GM12878 (cell line): ENCODE data around the gene SUN5. TPM values are rescaled to one million over a fixed set of nuclear protein-coding genes. Genes with fewer than 3 reads are reported as not detected.

Experiments
- ATAC-seq: fragments of 200-7000 bp; cut with Tn5 transposase; 3 replicates; pipeline ENCODE4 v1.9.1; 2020; ENCODE audit warnings: mild to moderate bottlenecking, moderate library complexity
- BruUV-seq: library from RNA; stranded (reverse); fragments of 400-500 nt; replicated peaks from 2 replicates; lab custom pipeline; 2021; lab: Mats Ljungman, UMichigan
- CTCF ChIA-PET: fragments of 300-600 bp; sonication (Branson Sonifier 250); formaldehyde crosslinking; extraction: SDS; loops from one replicate; lab custom pipeline; 2021; ENCODE audit warnings: inconsistent platforms; lab: Yijun Ruan, JAX
- POLR2A ChIA-PET: fragments of 350-600 bp; formaldehyde crosslinking; extraction: SDS; loops from one replicate; lab custom pipeline; 2021; ENCODE audit warnings: inconsistent platforms; lab: Charles Lee
- RAD21 ChIA-PET: fragments of 300-600 bp; sonication (Branson Sonifier 250); formaldehyde crosslinking; loops from one replicate; lab custom pipeline; 2023; ENCODE audit warnings: antibody characterized with exemption; ENCODE audit not compliant: unreplicated experiment; lab: Charles Lee
- SMC1A ChIA-PET: fragments of 300-600 bp; sonication (Branson Sonifier 250); formaldehyde crosslinking; loops from one replicate; lab custom pipeline; 2023; ENCODE audit not compliant: unreplicated experiment, uncharacterized antibody; lab: Charles Lee
- DNase-seq: peaks from one replicate; pipeline ENCODE4 v3.0.0-alpha.2; 2011; ENCODE audit warnings: low read depth, low spot score
- FAIRE-seq: peaks from 3 replicates; lab custom pipeline; 2011; peaks lifted over from hg19 to GRCh38; lab: Jason Lieb, UNC
- H2AFZ ChIP-seq: 2 replicates; pipeline ENCODE4 v1.6.0; 2011; ENCODE audit warnings: low read depth, low read length, control low read depth; ENCODE audit not compliant: control insufficient read depth
- H3K27ac ChIP-seq: 2 replicates; pipeline ENCODE4 v1.5.1; 2011; ENCODE audit warnings: control low read depth; ENCODE audit not compliant: control insufficient read depth, insufficient read depth
- H3K27me3 ChIP-seq, 2 experiments: replicated peaks in 1 of 2; 2 replicates each; pipeline versions ENCODE4 v1.6.0 to v1.6.1; 2011; ENCODE audit warnings: low read length in 1 of 2; ENCODE audit not compliant: control insufficient read depth in 2 of 2, insufficient read depth in 2 of 2
- H3K36me3 ChIP-seq, 2 experiments: 2 replicates each; pipeline ENCODE4 v1.5.1; 2011; ENCODE audit warnings: low read length in 1 of 2; ENCODE audit not compliant: control insufficient read depth in 2 of 2, insufficient read depth in 2 of 2
- H3K4me1 ChIP-seq: 2 replicates; pipeline ENCODE4 v1.6.1; 2011; ENCODE audit warnings: mild to moderate bottlenecking, low read length, moderate library complexity, mixed read lengths; ENCODE audit not compliant: control insufficient read depth, insufficient read depth
- H3K4me2 ChIP-seq: 2 replicates; pipeline ENCODE4 v1.6.0; 2011; ENCODE audit warnings: control low read depth; ENCODE audit not compliant: control insufficient read depth, insufficient read depth
- H3K4me3 ChIP-seq: fragments of 200-600 bp; sonication (generic); 2 replicates; pipeline ENCODE4 v1.5.1; 2016
- H3K79me2 ChIP-seq: 2 replicates; pipeline ENCODE4 v1.6.0; 2011; ENCODE audit warnings: low read length; ENCODE audit not compliant: control insufficient read depth, insufficient read depth
- H3K9ac ChIP-seq: 2 replicates; pipeline ENCODE4 v1.8.0; 2011; ENCODE audit warnings: low read length, control low read depth, mixed read lengths; ENCODE audit not compliant: control insufficient read depth, insufficient read depth
- H3K9me3 ChIP-seq: replicated peaks from 3 replicates; pipeline ENCODE4 v1.5.1; 2011; ENCODE audit warnings: mild to moderate bottlenecking, low read length; ENCODE audit not compliant: control insufficient read depth, insufficient read depth
- H4K20me1 ChIP-seq: 2 replicates; pipeline ENCODE4 v1.6.0; 2011; ENCODE audit not compliant: control insufficient read depth, insufficient read depth
- CTCF ChIP-seq, 3 experiments: IDR thresholded peaks in 2 of 3; conservative IDR thresholded peaks in 1 of 3; 2 replicates each; pipeline ENCODE4 v1.5.1; 2011; ENCODE audit warnings: low read depth in 3 of 3, low read length in 3 of 3, mild to moderate bottlenecking in 3 of 3, control low read depth in 2 of 3, moderate library complexity in 2 of 3, inconsistent platforms in 1 of 3, mixed read lengths in 1 of 3; ENCODE audit not compliant: control insufficient read depth in 2 of 3, insufficient read depth in 1 of 3; ENCODE audit errors: extremely low read depth in 1 of 3
- GATAD2B ChIP-seq: fragments of 450-650 bp; conservative IDR thresholded peaks from 2 replicates; pipeline ENCODE4 v1.6.1; 2017; ENCODE audit warnings: low read depth, mild to moderate bottlenecking, moderate library complexity
- PBX3 ChIP-seq: IDR thresholded peaks from 2 replicates; pipeline ENCODE4 v1.6.1; 2011; ENCODE audit warnings: mild to moderate bottlenecking, low read depth, low read length, moderate library complexity; ENCODE audit not compliant: insufficient replicate concordance
- WGBS: methylation state at CpG from one replicate; pipeline ENCODE4 v1.1.6; 2016; ENCODE audit warnings: low lambda C conversion rate; ENCODE audit not compliant: insufficient replicate concordance, insufficient coverage; ENCODE audit errors: missing lambda C conversion rate; 5-methylcytosine and 5-hydroxymethylcytosine counted together
- in situ Hi-C: fragments of 300-500 bp; cut with MboI; formaldehyde crosslinking; loops from 9 replicates; pipeline ENCODE4 v1.14.3; 2018; ENCODE audit warnings: mixed read lengths
- intact Hi-C: fragments of 100-400 bp; cut with micrococcal nuclease; formaldehyde crosslinking; loops from one replicate; pipeline ENCODE4 v1.14.2; 2022; ENCODE audit not compliant: unreplicated experiment
- polyA plus RNA-seq, 11 experiments: library from polyadenylated mRNA; depleted of rRNA in 4 of 11; unstranded in 6 of 11; stranded (reverse) in 5 of 11; fragments of >200 nt; fragmentation: Nextera tagmentation in 4 of 11; fragmentation: Illumina TruSeq in 1 of 11; extraction: Ambion mirVana in 4 of 11; extraction: Trizol in 1 of 11; gene quantifications; 1 replicate in 1 of 11; 2 replicates in 10 of 11; pipeline versions ENCODE4 v1.2.1 to v1.2.3, GENCODE V29; 2011 to 2016; ENCODE audit warnings: inconsistent platforms in 2 of 11, missing spikeins in 2 of 11, low read depth in 1 of 11
- total RNA-seq, 4 experiments: library from RNA; depleted of rRNA in 3 of 4; stranded (reverse); fragments of >200 nt in 3 of 4; fragmentation: Illumina TruSeq in 1 of 4; extraction: Trizol in 1 of 4; gene quantifications; 2 replicates each; pipeline versions ENCODE4 v1.2.1 to v1.2.3, GENCODE V29; 2013 to 2021
- TF ChIP-seq, protein P1 (sequence below): fragments of 150-350 bp; IDR thresholded peaks from 2 replicates; pipeline ENCODE4 v1.6.1; 2014; ENCODE audit warnings: mild to moderate bottlenecking, low read depth, low read length
- TF ChIP-seq, protein P2 (sequence below): fragments of 450-650 bp; IDR thresholded peaks from 2 replicates; pipeline ENCODE4 v1.6.1; 2016; ENCODE audit warnings: mild to moderate bottlenecking

SUN5 gene
- total and polyA plus RNA-seq, 10 of the 15 experiments (the other 5 are each of a cell fraction or from before 2014, with no cell fraction given) = not detected

DNA sequence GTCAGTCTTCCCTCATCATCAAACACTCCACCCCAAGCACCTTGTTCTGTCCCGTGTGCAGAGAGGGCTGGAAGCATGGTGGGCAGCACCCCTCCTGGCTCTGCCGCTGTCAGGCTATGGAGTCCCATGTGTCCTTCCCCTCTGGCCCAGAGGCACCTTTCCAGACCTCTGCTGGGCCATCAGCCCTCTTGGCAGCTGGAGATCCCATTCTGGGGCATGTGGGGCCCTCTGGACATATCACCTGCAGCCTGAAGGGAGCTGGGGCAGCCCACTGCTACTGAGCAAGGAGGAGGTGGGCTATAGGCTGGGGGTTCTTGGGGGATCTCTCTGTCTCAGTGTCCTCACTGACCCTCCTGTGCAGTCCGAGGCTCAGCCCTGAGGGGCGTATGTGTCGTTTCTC lies 42.2 kb downstream of the SUN5 start (continued):
- TF ChIP-seq, protein P1, sequence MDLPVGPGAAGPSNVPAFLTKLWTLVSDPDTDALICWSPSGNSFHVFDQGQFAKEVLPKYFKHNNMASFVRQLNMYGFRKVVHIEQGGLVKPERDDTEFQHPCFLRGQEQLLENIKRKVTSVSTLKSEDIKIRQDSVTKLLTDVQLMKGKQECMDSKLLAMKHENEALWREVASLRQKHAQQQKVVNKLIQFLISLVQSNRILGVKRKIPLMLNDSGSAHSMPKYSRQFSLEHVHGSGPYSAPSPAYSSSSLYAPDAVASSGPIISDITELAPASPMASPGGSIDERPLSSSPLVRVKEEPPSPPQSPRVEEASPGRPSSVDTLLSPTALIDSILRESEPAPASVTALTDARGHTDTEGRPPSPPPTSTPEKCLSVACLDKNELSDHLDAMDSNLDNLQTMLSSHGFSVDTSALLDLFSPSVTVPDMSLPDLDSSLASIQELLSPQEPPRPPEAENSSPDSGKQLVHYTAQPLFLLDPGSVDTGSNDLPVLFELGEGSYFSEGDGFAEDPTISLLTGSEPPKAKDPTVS = no peak

GRCh38 chr20:32960849-32961731 lies 43.1 kb downstream of the SUN5 start:
- TF ChIP-seq, protein P2, sequence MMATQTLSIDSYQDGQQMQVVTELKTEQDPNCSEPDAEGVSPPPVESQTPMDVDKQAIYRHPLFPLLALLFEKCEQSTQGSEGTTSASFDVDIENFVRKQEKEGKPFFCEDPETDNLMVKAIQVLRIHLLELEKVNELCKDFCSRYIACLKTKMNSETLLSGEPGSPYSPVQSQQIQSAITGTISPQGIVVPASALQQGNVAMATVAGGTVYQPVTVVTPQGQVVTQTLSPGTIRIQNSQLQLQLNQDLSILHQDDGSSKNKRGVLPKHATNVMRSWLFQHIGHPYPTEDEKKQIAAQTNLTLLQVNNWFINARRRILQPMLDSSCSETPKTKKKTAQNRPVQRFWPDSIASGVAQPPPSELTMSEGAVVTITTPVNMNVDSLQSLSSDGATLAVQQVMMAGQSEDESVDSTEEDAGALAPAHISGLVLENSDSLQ = no peak
- TF ChIP-seq CTCF (IDR thresholded peaks at IDR 0.05 in 2 of 3, conservative IDR thresholded peaks at IDR 0.05 in 1 of 3; ENCODE audit: control insufficient read depth in 2 of 3, extremely low read depth in 1 of 3, insufficient read depth in 1 of 3, low read depth in 3 of 3, low read length in 3 of 3) (no peak), GATAD2B (no peak), PBX3 (no peak)
- ChIA-PET CTCF (no interaction called here), POLR2A (interaction anchor here (0.6 kb wide), 1 partner anchor 276 kb away, joined by 5 read pairs; no protein-coding TSS in a partner anchor), SMC1A (interaction anchor here (0.7 kb wide), 1 partner anchor 15 kb away, joined by 3 read pairs; no protein-coding TSS in a partner anchor), RAD21 (no interaction called here)
- DNase-seq = no peak
- H3K36me3 ChIP-seq = no peaks in the 10 kb centered on the region
- no peaks in the 10 kb centered on the region for H3K79me2 ChIP-seq
- no peak overlapping the region for H3K4me3 ChIP-seq
- H4K20me1 ChIP-seq = no peaks in the 10 kb centered on the region
- no peak for FAIRE-seq
- no peaks in the 10 kb centered on the region for H3K4me1 ChIP-seq
- in situ Hi-C loops (no loop called here), intact Hi-C loops (no loop called here)
- no TSS peak for BruUV-seq
- no peaks in the 10 kb centered on the region; the same call in 2 of the 3 replicates for H3K9me3 ChIP-seq
- no peak overlapping the region for H2AFZ ChIP-seq
- H3K4me2 ChIP-seq = no peak overlapping the region
- H3K9ac ChIP-seq = no peak overlapping the region
- 43% methylated on average over 28 of the region's 28 CpGs for WGBS
- H3K27me3 ChIP-seq = no peaks in the 10 kb centered on the region
- no peak overlapping the region for H3K27ac ChIP-seq
- ATAC-seq = no peak
